ENCODE measurements around the gene LRRC52.
"Not testable (repeated sequence)": the region's sequence is repeated elsewhere in the genome, so short reads cannot be mapped to it uniquely, and the experiment has no call there.

LRRC52 gene

DNA sequence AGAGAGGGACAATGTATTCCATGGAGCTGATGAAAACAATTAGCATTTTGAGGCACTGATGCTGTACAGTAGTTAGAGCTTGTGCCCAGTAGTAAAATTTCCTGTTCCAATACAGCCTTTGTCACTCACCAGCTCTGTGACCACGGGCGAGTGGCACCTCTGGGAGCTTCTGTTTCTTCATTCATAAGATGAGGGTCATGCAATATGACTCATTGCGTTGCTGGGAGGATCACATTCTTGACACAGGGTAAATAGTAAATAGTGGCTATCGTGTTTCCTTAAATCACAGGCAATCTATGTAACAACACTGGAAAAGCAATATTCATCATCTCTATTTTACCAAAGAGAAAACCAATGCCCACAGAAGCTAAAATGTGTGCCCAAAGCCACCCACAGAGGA lies 4.5 kb upstream of the LRRC52 start:
- DNase-seq = peak; percentile 11

DNA sequence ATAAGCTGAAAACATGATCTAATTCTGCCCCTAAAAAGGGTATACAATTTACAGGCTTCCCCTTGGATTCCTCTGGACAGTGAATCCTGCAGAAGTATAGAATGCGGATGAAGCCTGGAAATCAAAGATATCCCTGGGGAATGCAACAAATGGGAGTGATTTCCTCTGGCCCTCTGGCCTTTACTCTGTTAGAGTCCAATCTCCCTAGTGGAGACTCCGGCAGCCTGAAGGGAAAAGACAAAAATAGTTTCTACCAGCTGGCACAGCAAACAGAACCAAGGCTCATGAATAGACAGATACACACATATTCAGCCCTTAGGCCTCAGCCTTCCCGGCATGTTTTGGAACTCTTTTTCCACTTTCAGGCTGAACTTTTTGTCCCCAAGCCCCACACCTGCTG lies 3.9 kb upstream of the LRRC52 start:
- no peak for DNase-seq

DNA sequence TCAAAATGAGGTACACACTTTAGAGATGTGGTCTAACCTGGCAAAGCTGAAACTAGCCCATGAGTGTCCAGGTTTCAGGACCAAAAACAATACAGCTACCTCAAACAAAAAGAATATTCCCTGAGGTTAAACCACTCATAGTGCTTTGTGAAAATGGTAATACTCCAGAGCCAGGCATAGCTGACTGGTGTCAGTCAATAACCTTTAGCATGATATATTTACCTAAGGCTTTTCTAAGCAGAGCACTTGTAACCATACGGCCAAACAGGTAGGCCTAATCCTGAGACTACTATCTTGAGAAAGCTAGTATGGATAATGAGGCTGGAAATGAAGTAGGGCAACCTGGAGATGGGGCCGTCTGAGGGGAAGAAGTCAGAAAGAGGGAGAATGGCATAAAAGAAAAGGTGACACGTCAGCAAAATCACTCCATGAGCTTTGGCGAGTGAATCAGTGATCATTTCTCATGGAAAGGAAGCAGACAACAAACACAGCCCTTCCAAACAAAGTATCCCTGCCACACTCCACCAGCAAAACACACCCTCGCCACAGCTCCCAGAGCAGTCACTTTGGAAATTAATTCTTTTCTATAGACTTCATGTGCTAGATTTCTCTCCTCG lies 1.7 kb upstream of the LRRC52 start:
- no peak for DNase-seq

DNA sequence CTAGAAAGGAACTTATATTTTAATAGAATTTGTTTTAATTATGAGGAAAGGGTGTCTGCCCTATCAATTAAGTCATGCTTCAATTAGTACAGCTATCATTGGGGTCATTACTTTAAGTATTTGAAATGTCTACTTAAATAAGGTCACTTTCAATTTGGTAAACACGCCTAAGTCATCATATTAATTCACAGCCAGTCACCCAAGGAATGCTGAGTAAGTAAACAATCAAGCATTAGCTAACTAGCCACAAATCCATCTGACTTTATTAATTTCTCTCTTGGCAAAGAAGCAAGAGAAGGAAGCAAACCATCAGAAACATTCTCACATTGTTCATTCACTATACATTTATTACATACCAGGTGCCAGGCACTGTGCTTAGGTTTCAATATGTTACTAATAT lies 1.2 kb upstream of the LRRC52 start:
- no peak for DNase-seq

DNA sequence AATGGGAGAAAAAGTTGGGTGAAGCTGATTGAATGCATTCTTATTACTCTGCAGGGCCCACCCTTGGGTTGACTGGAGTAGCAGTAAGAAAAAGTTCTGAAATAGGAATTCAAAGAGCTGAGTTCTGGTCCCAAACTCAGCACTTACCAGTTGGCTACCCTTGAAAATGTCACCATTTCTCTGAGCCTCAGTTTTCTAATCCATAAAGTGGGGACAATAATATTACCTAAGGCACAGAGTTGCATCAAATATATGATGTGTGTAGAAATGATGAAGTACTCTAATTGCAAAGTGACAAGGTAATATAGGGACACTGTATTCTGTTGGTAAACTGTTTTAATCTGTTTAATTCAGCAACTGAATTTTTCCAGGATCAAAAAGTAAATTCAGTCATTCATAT lies 1.2 kb downstream of the LRRC52 start:
- DNase-seq = no peak

DNA sequence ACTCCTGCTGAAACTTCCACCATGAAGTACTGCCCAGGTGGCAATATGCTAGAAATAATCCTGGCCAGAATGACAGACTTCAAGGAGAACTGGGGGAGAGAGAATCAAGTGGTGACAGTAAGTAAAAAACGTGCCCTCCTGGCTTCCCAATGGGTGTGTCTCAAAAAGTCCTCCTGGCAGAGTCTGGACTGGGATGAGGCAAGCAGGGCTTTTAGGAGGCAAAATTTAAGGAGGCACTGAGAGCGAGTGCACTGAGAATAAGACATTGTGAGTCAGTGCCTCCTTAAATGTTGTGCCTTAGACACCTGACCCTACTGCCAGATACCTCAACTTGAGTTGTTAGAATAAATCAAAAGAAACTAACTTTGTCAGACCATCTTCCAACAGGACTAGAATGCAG lies 2.2 kb downstream of the LRRC52 start:
- DNase-seq = no peak

DNA sequence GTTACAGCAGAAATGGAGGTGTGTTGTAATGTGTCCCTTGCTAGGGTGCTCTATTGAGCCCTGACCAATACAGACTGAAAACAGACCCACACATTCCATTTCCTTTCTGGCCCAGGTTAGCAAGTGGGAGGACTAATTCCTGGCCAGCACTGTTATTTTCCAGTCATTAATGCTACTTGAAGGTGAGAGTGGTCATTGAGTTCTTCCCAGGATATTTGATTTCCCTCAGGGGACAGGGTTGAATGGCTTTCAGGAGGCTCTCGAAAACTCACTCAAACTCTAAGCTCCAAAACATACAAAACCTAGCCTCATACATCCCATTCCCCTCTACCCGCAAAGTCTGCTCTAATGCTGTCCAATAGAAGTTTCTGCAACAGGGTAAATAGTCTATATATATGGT lies 6.2 kb downstream of the LRRC52 start:
- DNase-seq = no peak

DNA sequence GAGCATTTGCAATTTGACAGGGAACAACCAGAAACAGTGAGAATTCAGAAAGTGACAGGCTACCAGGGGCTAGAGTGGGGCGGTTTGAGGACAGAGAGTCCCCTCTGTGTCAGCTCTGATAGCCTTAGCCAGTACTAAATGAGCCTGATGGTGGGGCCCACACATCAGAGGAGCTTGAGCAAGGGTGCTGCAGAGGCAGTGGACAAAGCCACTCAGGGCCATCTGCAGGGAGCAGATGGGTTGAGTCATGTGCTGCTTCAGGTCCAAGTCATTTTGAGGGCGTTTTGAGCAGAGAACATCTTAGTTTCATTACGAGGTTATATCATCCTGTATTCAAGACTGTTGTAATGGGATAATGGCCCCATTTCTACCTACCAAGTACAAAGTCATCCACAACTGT lies 7.7 kb downstream of the LRRC52 start:
- DNase-seq = no peak

DNA sequence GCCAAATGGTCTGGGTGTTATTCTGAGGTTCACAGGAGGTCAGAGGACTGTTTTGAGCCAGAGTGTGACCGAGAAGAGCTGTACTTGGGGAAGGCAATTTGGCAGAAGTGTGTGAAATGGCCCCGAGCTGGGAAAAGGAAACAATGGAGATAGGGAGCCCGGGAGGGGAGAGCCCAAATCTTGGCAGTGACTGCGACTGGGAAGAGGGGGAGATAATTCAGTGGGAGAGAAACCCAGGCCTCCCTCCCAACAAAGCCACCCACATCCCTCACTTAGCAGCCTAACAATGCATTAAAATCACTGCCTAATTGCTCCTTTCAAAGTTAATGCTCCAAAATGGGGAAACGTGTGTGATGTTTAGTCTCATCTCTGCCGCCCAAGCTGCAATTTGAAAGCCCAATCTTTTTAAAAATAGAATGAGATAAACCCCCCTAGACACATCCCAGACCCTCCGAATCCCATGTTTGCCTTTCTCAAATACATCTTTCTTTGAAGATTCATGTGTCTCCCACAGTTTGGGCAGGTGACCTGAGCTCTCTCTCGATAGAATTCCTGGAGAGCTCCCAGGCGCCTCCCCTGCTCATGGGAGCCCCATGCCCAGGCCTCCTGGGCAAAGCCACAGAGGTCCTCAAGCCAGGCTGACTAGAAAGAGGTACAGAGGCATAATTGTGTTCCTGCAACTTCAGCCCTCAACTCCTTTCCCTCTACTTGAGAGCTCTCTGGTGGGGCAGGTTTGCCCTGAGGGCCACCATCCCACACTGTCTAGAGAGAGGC lies 17.3 kb downstream of the LRRC52 start:
- DNase-seq = no peak

DNA sequence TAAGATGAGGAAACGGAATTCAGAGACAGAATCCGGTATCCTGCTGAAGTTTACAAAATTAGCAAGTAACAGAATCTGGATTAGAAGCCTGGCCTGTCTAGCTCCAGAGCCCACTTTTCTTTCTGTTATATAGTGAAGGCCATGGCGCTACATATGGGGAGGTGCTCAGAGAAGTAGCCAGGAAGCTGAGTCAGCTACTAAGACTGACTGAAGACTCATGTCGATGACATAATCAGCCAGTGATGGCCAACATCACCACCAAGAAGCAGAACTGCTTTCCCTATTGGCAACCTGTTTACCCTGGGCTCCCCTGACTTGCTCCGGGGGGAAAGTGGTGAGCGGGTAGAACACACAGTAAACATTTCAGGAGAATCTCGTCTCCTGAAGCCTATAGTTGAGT lies 18.8 kb downstream of the LRRC52 start:
- peak; percentile 6 for DNase-seq

DNA sequence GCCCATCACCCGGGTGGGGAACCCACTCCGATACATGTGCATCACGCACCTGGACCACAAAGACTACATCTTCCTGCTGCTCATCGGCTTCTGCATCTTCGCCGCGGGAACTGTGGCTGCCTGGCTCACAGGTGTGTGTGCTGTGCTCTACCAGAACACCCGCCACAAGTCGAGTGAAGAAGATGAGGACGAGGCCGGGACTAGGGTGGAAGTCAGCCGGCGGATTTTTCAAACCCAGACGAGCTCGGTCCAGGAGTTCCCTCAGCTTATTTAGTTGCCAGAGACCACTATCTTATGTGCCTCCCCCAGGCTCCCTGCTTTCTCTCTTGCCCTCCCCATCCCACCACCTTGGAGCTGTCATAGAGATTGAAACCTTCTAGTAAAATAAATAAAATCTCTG lies 19.8 kb downstream of the LRRC52 start:
- no peak for DNase-seq

DNA sequence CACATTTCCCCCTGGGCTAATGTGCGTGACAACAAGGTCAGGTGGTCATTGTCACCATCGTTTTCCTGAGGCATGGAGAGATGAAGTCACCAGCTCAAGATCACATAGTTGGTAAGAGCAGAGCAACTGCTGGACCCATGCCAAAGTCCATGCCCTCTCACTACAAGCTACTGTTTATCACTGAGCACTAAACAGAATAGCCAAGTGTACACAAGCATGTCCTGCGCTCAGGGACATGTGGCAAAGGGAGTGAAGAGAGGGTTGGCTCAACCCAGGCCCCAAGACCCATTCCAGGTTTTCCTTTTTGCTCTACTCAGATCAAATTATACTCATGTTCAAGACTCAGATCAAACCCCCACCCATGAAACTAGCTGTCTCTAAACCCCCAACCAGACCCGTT lies 20.8 kb downstream of the LRRC52 start:
- DNase-seq = no peak

DNA sequence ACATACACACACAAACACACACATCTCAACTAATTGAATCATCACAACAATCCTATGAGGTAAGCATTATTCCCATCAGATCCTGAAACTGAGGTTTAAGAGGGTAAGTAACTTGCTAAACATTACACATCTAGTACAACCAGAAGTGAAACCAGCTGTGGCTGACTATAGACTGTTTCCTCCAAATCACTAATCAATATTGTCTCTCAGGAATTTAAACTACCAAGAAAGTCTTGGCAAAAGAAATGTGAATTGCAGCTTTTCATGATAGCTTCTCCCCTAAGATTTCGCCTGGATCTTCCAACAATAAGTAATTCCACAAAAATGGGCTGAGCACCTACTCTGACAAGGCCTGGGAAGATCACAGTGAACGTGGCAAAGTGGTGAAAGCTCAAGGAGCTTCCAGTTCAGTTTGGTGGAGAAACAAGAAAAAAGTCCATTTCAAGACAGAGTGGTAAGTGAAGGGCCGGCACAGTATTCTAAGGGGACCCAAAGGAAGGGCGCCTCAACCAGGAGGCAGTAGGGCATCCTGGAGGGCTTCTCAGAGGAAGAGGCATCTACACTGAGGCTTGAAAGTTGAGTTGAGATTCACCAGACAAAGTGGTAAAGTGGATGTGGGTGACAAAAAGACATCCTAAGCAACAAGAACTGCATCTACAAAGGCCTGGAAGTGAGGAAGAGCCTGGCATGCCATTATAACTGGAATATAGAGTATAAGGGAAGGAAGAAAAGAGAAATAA lies 22.1 kb downstream of the LRRC52 start:
- DNase-seq = no peak

DNA sequence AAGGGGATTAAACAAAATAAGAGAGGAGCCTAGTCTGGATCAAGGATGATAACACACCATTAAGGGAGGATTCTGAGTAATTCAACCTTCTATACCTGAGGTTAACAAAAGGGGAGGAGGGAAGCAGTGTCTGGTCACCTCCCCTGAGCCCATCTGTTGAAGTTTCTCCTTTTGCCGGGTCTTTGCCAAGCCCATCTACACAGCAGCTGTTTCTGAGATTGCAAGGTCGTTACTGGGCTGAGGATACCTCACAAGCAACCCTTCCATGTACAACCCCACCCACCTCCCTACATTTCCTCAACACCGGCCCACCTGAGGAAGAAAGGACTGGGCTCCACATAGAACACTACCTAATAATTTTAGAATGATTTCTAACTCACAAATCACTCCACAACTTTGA lies 26.3 kb downstream of the LRRC52 start:
- no peak for DNase-seq

DNA sequence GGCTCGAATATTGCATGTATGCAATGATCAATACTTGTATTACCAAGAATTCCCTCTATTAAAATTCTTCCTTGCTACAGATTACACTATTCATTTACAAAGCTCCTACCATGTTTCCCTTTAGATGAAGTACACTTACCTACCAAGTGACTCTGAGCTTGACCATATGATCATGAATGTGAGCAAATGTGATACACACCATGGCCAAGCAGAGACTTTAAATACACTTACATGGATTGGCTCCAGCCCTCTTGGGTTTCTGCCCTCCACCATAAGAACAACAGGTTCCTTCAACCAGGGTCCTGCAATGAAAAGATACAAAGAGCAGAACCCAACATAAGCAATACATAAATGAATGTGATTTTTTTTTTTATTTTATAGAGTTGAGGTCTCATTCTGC lies 30.0 kb downstream of the LRRC52 start:
- DNase-seq = no peak

DNA sequence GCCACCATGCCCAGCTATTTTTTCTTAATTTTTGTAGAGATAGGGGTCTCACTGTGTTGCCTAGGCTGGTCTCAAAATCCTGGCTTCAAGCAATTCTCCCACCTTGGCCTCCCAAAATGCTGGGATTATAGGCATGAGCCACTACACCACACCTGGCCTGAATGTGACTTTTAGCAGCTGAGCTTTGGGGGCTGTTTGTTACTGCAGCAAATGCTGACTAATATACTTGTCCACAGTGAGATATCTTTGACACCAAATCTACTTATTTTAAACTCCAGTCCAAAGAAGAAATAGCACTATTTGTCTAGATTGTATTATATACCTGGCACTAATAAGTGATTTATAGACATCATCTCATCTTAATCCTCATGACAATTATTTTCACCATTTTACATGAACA lies 30.5 kb downstream of the LRRC52 start:
- no peak for DNase-seq

DNA sequence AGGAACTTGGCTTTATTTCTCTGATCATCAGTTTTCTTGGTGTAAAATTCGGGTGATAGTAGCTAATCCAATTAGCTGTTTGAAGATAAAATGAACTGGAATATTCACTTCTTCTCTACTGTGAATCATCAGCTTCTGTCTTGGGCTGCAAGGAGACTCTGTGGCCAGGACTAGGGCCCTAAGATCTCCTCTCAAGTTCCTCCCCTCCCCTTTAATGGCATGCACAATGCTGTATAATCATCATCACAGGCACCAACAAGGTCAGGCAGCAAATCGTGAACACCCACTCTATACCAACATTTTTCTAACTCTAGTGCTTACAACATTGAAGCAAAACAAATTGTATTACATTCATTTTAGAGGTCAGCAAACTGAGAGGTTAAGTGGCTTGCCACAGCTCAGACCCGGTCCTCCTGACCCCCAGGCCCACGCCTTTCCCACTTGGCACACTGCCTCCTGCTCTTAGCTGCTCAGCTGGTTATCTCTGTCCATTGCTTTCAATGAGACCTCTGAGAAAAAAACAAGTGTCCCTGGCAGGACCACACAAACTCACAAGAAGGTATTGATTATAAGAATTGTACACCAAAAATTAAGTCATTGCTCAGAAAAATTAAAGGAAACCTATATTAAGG lies 31.8 kb downstream of the LRRC52 start:
- DNase-seq = no peak

DNA sequence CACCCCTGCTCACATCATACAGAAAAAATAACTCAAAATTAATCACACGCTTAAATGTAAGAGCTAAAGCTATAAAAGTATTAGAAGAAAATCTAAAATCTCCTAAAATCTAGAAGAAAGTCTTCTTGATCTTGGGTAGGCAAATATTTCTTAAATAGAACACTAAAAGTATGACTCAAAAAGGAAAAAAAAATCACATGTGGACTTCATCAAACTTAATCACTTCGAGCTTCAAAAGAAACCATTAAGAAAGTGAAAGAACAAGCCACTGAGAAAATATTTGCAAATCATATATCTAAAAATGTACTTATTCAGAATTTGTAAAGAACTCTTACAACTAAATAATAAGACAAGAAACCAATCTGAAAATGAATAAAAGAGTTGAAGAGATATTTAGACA lies 32.7 kb downstream of the LRRC52 start:
- no peak for DNase-seq

DNA sequence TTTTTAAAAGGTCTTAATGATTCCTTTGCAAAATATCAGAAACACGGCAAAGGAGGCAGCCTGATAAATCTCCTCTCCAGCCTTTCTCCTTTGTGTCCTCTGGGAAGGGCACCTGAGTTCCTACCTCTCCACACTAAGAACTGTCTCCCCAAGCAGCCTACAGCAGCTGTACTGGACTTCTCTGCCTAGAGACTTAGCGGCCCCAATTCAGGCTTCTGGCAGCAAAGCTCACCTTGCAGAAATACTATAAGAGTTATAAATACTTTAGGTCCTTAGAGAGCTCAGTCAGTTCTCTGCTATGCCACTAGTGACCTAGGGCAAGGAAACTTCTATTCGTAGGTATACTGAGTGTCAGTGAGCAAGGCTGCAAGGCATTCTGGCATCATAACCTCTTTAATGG lies 33.9 kb downstream of the LRRC52 start:
- no peak for DNase-seq

DNA sequence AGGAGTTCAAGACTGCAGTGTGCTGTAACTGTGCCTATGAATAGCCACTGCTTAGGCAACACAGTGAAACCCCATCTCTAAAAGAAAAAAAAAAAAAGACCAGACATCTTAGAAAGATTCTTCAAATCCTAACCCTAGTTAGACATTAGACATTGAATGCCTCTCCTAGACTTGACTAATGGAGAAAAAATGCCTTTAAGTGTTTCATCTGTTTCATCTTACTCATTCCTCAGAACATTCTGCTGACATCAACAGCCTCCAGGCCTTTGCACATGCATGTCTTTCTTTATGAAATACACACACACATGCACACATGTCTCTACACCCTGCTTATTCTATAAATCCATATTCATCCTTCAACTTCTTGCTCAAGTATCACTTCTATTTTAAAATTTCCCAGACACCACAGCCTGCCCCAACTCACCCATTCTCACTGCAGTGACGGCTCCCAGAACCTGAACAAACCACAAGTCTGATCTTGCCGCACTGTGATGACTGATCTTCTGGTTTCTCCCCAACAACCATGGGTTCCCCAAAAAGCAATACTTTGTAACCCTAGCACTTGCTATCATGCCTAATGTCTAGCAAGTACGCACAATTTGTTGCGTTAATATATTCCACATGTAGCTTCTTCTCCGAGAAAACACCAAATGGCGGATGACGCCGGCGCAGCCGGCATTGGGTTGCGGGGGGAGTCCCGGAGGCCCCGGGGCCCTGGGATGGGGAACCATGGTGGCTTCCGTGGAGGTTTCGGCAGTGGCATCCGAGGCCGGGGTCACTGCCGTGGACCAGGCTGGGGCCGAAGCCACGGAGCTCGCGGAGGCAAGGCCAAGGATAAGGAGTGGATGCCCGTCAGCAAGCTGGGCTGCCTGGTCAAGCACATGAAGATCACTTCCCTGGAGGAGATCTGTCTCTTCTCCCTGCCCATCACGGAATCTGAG lies 37.4 kb downstream of the LRRC52 start:
- DNase-seq = no peak

DNA sequence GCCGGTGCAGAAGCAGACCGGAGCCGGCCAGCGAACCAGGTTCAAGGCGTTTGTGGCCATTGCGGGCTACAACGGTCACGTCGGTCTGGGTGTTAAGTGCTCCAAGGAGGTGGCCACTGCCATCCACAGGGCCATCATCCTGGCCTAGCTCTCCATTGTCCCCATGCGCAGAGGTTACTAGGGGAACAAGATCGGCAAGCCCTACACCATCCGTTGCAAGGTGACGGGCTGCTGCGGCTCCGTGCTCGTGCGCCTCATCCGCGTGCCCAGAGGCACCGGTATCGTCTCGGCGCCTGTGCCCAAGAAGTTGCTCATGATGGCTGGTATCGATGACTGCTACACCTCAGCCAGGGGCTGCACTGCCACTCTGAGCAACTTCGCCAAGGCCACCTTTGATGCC lies 38.1 kb downstream of the LRRC52 start:
- DNase-seq = no peak

DNA sequence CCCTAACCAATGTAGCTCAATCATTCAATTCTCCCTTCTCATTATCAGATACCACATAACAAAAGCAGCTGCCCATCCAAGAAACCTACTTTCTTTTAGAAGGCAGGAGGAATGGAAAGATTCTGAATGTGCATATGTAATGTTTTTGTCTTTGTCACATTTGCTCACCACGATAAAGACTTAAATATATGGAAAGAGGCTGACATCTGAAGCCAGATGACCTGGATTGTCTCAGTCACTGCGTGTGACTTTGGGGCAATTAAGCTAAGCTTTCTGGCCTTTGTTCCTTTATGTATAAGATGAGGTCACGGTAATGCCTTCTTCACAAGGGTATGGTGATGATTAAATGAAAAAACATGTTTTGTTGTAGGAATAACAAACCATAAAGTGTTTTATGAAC lies 42.6 kb downstream of the LRRC52 start:
- DNase-seq = no peak

DNA sequence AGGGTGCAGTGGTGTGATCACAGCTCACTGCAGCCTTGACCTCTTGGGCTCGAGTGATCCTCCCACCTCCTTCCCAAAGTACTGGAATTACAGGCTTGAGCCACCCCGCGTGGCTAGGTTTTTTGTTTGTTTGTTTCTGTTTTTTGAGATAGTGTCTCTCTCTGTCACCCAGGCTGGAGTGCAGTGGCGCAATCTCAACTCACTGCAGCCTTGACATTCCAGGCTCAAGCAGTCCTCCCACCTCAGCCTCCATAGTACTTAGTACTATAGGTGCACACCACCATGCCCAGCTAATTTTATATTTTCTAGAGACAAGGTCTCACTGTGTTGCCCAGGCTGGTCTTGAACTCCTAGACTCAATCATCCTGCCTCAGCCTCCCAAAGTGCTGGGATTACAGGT lies 47.6 kb downstream of the LRRC52 start:
- DNase-seq = not testable (repeated sequence)
